BLaER1 (cell line): ENCODE measurements around the gene C1QL1.

Source experiments
- H3K27ac ChIP-seq: shearing (Covaris generic); formaldehyde crosslinking; 2 replicates; pipeline ENCODE4 v1.8.1; 2022
- H3K27me3 ChIP-seq: shearing (Covaris generic); formaldehyde crosslinking; 2 replicates; pipeline ENCODE4 v1.8.1; 2022
- H3K36me3 ChIP-seq: shearing (Covaris generic); formaldehyde crosslinking; 2 replicates; pipeline ENCODE4 v1.8.1; 2022
- H3K4me1 ChIP-seq: shearing (Covaris generic); formaldehyde crosslinking; 2 replicates; pipeline ENCODE4 v1.8.1; 2022
- H3K4me2 ChIP-seq: shearing (Covaris generic); formaldehyde crosslinking; 2 replicates; pipeline ENCODE4 v1.8.1; 2022
- H3K4me3 ChIP-seq: shearing (Covaris generic); formaldehyde crosslinking; 2 replicates; pipeline ENCODE4 v1.8.1; 2022
- H3K9ac ChIP-seq: shearing (Covaris generic); formaldehyde crosslinking; 2 replicates; pipeline ENCODE4 v1.8.1; 2022
- H3K9me3 ChIP-seq: shearing (Covaris generic); formaldehyde crosslinking; 2 replicates; pipeline ENCODE4 v1.8.1; 2022
- H4K20me1 ChIP-seq: shearing (Covaris generic); formaldehyde crosslinking; 2 replicates; pipeline ENCODE4 v1.8.1; 2022
- Cebpa-rat ChIP-seq: shearing (Covaris generic); IDR thresholded peaks from 2 replicates; pipeline ENCODE4 v1.8.1; 2022

The C1QL1 gene

DNA sequence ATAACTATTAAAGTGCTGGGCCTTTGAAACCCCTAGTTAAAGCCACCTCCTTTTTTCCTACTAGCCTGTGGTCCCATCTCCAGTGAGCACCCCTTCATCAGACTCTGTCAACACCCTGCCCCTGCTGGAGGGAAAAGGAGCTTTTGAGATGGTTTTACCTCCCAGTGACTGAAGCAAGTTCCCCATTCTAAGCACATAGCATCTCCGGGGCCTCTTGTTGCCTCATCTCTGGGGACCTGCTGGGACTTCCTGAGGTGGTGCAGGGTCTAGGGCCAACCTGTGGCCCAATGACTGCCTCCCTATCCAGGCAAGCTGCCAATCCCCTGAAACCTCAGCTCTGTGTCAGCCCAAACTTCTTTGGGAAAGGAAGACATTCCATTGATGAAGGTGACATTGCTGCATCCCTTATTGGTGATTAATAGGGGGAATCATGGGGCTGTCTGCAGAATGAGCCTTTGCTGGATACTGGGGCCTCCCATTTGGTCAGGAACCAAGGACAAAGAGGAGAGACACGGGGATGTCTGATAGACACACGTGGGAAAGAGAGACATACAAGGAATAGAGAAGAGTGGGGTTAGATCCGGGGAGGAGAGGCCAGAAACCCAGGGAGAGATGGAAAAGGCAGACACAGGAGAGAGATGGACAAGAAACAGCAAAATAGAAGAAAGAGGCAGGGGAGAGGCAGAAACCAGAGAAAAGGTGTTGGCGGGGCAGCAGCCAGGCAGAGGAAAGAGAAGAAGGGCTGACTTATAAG lies 2.4 kb downstream of the C1QL1 start:
- no peak overlapping the region for H3K27ac ChIP-seq
- peaks cover 23% of the 10 kb centered on the region for H4K20me1 ChIP-seq
- H3K27me3 ChIP-seq = peaks cover 83% of the 10 kb centered on the region
- no peaks in the 10 kb centered on the region for H3K36me3 ChIP-seq
- H3K9me3 ChIP-seq = no peaks in the 10 kb centered on the region
- no peak overlapping the region for H3K4me3 ChIP-seq
- H3K4me2 ChIP-seq = peak overlapping the region; percentile 31; the same call in 1 of the 2 replicates
- H3K4me1 ChIP-seq = peaks cover 48% of the 10 kb centered on the region
- no peak for TF ChIP-seq Cebpa-rat
- H3K9ac ChIP-seq = no peak overlapping the region

DNA sequence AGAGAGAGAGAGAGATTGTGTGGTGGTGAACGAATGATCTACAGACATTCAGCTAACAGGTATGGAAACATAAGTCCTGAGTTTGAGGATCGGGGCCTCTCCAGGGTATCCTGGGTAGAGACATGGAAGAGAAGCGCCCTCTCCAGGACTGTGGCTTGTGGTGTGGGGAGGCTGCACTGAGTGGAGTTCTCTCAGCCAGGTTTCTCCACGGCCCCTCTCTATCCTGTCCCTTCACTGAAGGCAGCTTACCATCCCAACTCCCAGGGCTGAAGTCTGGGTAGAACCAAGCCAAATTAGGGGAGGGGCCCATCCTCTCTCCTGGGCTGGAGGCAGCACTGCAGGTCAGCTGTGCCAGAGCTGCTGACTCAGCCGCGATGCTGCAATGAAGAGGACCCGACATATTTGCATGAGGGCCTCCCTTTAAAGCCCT lies 6.2 kb downstream of the C1QL1 start:
- no peak overlapping the region for H3K4me2 ChIP-seq
- no peak overlapping the region for H3K9ac ChIP-seq
- no peak overlapping the region for H3K4me3 ChIP-seq
- H3K36me3 ChIP-seq = no peaks in the 10 kb centered on the region
- no peak overlapping the region for H3K27ac ChIP-seq
- TF ChIP-seq Cebpa-rat = no peak
- H4K20me1 ChIP-seq = peaks cover 14% of the 10 kb centered on the region
- H3K4me1 ChIP-seq = peaks cover 29% of the 10 kb centered on the region
- H3K9me3 ChIP-seq = no peaks in the 10 kb centered on the region
- H3K27me3 ChIP-seq = peaks cover 85% of the 10 kb centered on the region

DNA sequence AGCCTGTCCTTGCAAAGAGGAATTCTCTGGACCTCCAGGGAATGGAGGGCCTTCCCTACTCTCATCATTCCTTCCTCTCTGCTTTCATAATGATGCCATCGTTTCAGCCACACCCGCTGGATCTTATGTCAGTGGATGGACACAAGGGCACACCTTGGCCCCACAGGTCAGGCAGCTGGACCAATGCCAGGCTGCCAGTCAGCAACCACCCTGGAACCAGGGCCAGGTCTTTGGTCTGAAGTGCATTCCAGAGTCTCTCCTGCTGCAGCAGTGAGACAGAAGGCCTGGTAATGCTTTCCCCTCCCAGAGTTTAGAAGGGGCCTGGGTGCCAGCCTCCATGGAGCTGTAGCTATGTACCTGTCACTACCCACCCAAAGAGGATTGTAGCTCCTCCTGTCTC lies 7.4 kb downstream of the C1QL1 start:
- no peak for TF ChIP-seq Cebpa-rat
- Histone ChIP-seq H3K9me3 (no peaks in the 10 kb centered on the region), H3K36me3 (no peaks in the 10 kb centered on the region), H3K4me3 (no peak overlapping the region), H3K9ac (no peak overlapping the region), H4K20me1 (peaks cover 4% of the 10 kb centered on the region; the same call in 1 of the 2 replicates), H3K4me1 (peaks cover 23% of the 10 kb centered on the region), H3K27ac (no peak overlapping the region), H3K27me3 (peaks cover 77% of the 10 kb centered on the region), H3K4me2 (peak overlapping the region; percentile 86)

DNA sequence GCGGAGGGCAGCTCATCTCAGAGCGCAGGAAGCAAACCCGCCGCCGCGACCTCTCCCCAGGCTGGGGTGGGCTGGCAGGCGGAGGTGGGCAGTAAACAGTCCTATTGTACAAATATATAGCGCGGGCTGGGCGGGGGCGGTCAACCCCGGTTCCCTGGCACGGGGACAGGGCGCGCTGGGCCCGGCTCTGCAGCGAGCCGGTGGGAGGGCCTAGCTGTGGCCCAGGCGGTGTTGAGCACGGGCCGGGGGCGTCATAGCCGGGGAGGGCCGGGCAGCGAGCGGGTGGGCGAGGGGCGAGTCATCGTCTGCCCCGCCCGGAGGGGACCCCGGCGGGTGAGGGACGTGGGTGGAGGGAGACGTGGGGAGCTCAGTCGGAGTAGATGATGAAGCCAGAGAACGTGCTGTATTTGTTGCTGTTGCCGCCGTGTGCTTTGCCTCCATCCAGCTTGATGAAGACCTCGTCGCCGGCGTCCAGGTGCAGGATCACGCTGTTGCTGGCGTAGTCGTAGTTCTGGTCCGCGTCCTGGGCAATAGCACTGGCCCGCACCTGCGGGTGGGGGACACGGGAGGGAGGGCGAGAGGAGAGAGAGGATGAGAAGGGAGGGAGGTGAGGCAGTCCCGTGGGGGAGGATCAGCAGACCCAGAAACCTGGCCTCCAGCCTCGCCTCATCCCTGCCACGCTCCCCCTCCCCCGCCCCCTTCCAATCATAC lies 8.1 kb downstream of the C1QL1 start:
- Histone ChIP-seq H3K27me3 (peaks cover 75% of the 10 kb centered on the region), H3K27ac (no peak overlapping the region), H3K9me3 (no peaks in the 10 kb centered on the region), H4K20me1 (no peaks in the 10 kb centered on the region), H3K9ac (0 out of 2 replicates have a peak overlapping the region, but pooled peaks have one; percentile 38), H3K4me1 (peaks cover 17% of the 10 kb centered on the region), H3K4me2 (peak overlapping the region; percentile 86), H3K4me3 (peak overlapping the region; percentile 39; the same call in 1 of the 2 replicates), H3K36me3 (no peaks in the 10 kb centered on the region)
- TF ChIP-seq Cebpa-rat = no peak

DNA sequence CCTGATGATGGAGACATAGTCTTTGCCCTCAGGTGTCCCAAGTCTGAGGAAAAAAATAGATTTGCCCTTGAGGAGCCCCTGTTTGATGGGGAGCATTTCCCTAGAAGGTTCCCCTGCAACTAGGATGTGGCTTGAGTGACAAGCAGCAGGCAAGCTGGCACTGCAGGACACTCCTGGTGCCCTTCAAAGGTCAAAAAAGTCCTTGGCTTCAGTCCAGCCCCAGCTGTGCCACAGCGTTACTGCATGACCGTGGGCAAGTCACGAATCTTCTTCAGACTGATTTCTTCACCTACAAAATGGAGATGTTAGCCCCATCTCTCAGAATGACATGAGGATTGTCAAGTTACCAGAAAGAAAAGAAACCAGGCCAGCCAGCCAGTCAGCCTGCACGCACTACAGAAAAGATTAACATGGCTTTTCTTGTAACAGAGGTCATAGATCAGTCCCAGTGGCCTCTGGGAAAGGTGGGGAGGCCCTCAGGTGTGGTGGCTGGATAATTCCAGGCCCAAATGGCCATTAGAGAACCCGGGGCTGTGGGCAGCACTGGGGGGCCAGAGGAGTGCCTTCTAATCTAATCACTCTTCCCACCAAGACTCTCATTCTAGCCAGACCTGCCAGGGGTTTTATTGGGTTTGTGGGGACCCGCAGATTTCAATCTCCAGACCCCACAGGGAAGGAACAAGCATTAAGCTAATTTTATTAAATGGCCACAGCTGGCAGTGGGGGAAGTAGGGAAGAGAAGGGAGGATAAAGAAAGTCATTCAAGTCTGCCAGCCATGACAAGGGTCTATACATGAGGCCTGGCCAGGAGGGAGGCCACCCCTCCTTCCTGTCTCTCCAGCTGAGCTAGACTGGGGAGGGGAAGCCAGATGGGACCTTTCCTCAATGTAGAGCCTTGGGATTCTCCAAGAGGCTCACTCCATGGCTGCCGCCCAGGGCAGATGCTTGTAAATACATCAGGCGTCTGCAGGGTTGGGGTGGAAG lies 10.8 kb downstream of the C1QL1 start:
- no peaks in the 10 kb centered on the region for H3K36me3 ChIP-seq
- no peak overlapping the region for H3K4me3 ChIP-seq
- H3K9ac ChIP-seq = no peak overlapping the region
- H3K27me3 ChIP-seq = peaks cover 55% of the 10 kb centered on the region
- H3K27ac ChIP-seq = no peak overlapping the region
- H3K9me3 ChIP-seq = no peaks in the 10 kb centered on the region
- H3K4me1 ChIP-seq = peaks cover 17% of the 10 kb centered on the region
- no peak overlapping the region for H3K4me2 ChIP-seq
- no peaks in the 10 kb centered on the region for H4K20me1 ChIP-seq
- no peak for TF ChIP-seq Cebpa-rat

DNA sequence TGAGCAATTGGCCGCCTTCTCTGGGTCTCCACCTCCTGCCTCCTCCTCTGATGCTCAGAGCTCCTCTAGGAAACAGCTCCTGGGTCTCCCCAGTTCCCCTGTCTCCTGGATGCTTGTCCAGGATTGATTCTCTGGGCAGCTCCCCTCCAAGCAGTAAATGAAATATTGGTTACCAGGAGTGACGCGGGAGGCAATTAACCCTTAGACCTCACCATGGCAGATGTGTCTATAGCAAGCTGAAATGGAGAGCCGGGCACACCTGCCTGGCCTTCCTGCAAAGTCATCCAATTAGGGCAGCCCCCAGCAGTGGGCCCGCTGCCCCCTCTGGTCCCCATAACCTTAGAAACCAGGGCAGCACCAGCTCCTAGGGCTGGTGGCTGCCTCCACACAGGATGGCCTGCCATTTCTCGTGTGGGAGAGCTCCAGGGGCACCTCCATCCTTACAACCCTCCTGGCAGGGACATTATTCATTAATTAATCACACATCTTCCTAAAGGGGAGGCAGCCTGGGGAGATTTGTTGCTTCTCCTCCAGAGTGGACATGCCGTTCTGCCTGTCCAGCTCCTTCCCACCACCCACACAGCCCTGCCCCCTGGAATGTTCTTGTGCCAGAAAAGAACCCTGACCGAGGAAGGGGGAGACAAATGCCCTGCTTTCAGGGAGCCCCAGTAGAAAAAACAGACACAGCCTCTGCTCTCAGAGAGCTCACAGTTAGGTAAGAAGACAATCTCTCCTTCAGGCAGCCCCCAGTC lies 12.3 kb downstream of the C1QL1 start:
- Histone ChIP-seq H3K27ac (no peak overlapping the region), H3K4me3 (no peak overlapping the region), H3K9ac (no peak overlapping the region), H3K36me3 (no peaks in the 10 kb centered on the region), H3K9me3 (no peaks in the 10 kb centered on the region), H4K20me1 (no peaks in the 10 kb centered on the region), H3K4me1 (peaks cover 16% of the 10 kb centered on the region), H3K27me3 (peaks cover 45% of the 10 kb centered on the region), H3K4me2 (no peak overlapping the region)
- TF ChIP-seq Cebpa-rat = no peak

DNA sequence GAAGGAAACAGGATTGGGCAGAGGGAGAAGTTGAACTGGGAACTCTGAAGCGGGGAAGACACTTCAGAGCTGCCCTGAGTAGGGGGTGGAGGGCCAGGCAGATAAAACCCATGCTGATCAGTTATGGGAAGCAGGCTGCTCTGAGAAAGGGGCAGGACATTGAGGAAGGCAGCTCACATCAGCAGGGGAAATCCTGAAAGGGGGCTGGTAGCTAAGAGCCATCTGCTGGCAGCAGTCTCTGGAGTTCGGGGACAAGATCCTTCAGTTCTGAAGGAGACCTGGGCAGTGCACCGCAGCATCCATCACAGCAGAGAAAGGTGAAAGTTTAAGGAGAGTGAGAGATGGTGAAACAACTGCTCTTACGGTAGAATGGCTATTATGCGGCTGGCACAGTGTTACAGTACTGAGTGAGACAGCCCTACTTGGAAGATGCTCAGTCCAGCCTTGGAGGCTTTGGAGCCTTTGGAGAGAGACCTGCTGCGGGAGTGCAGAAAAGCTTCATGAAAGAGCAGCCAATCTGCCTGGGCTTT lies 15.1 kb downstream of the C1QL1 start:
- TF ChIP-seq Cebpa-rat = no peak
- no peaks in the 10 kb centered on the region for H3K36me3 ChIP-seq
- no peak overlapping the region for H3K4me2 ChIP-seq
- H3K4me1 ChIP-seq = peaks cover 5% of the 10 kb centered on the region
- H3K27ac ChIP-seq = no peak overlapping the region
- H3K27me3 ChIP-seq = peaks cover 16% of the 10 kb centered on the region
- H4K20me1 ChIP-seq = no peaks in the 10 kb centered on the region
- no peaks in the 10 kb centered on the region for H3K9me3 ChIP-seq
- no peak overlapping the region for H3K9ac ChIP-seq
- H3K4me3 ChIP-seq = no peak overlapping the region

DNA sequence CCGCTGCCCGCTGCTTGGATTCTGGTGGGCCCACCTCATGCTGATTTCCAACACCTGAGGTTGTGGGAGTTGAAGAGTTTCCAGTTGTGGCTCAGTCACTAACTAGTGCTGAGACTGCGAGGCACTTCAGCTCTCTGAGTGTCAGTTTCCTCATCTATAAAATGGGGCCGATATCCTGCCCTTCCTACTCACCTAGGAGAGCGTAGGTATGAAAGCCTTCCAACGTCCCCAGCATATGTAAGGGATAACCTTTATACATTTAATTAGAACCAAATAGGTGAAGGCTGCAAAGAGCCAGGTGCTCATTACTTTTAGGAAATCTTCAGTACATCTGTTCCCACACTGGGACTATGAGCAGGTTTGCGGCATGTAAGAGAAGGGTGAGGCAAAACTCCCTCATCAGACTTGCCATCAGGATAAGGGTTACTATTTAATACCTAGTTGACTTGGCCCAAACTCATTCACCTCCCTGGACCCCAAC lies 19.7 kb downstream of the C1QL1 start:
- H3K27ac ChIP-seq = peak overlapping the region; percentile 63; the same call in 1 of the 2 replicates
- H3K9ac ChIP-seq = no peak overlapping the region; the same call in 1 of the 2 replicates
- no peak for TF ChIP-seq Cebpa-rat
- H3K36me3 ChIP-seq = peaks cover 21% of the 10 kb centered on the region
- H4K20me1 ChIP-seq = no peaks in the 10 kb centered on the region
- H3K27me3 ChIP-seq = no peaks in the 10 kb centered on the region
- peaks cover 38% of the 10 kb centered on the region for H3K4me1 ChIP-seq
- H3K4me2 ChIP-seq = peak overlapping the region; percentile 91
- H3K9me3 ChIP-seq = no peaks in the 10 kb centered on the region; the same call in 1 of the 2 replicates
- peak overlapping the region; percentile 81 for H3K4me3 ChIP-seq
